ENCODE measurements around the gene MSI2. TPM values are rescaled to one million over a fixed set of nuclear protein-coding genes. Genes with fewer than 3 reads are reported as not detected.

Gene MSI2
- total RNA-seq, 1 donor from 2014 or later = 31.3 TPM

- H3K27me3 ChIP-seq = no peaks in the 10 kb centered on the region
- H3K4me1 ChIP-seq = no peaks in the 10 kb centered on the region
- intact Hi-C loops (cut with DNase I) = no loop called here
- H3K36me3 ChIP-seq = peaks cover 4% of the 10 kb centered on the region
- no peak overlapping the region for H3K27ac ChIP-seq
- TF ChIP-seq, protein P1, sequence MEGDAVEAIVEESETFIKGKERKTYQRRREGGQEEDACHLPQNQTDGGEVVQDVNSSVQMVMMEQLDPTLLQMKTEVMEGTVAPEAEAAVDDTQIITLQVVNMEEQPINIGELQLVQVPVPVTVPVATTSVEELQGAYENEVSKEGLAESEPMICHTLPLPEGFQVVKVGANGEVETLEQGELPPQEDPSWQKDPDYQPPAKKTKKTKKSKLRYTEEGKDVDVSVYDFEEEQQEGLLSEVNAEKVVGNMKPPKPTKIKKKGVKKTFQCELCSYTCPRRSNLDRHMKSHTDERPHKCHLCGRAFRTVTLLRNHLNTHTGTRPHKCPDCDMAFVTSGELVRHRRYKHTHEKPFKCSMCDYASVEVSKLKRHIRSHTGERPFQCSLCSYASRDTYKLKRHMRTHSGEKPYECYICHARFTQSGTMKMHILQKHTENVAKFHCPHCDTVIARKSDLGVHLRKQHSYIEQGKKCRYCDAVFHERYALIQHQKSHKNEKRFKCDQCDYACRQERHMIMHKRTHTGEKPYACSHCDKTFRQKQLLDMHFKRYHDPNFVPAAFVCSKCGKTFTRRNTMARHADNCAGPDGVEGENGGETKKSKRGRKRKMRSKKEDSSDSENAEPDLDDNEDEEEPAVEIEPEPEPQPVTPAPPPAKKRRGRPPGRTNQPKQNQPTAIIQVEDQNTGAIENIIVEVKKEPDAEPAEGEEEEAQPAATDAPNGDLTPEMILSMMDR (IDR thresholded peaks at IDR 0.05) = no peak
- ATAC-seq (no peak), DNase-seq (no peak)
- no peak overlapping the region for H3K4me3 ChIP-seq
- H3K9me3 ChIP-seq = no peaks in the 10 kb centered on the region
These were observed 8.5 kb downstream of the MSI2 start for GRCh38 chr17:57264776-57265175.

- Histone ChIP-seq H3K4me1 (no peaks in the 10 kb centered on the region), H3K36me3 (peaks cover 4% of the 10 kb centered on the region), H3K4me3 (no peak overlapping the region), H3K27me3 (no peaks in the 10 kb centered on the region), H3K9me3 (no peaks in the 10 kb centered on the region), H3K27ac (no peak overlapping the region)
- TF ChIP-seq, protein P1 (IDR thresholded peaks at IDR 0.05) = no peak
- intact Hi-C loops (cut with DNase I) = no loop called here
- DNase-seq (no peak), ATAC-seq (no peak)
These were observed 10.6 kb downstream of the MSI2 start for GRCh38 chr17:57266902-57267311.

GRCh38 chr17:57268181-57268580 is 11.9 kb downstream of the MSI2 start:
- DNase-seq = no peak
- H3K4me3 ChIP-seq = no peak overlapping the region
- TF ChIP-seq, protein P1 (IDR thresholded peaks at IDR 0.05) = no peak
- no peaks in the 10 kb centered on the region for H3K36me3 ChIP-seq
- intact Hi-C loops (cut with DNase I) = no loop called here
- no peaks in the 10 kb centered on the region for H3K9me3 ChIP-seq
- H3K27ac ChIP-seq = no peak overlapping the region
- no peak for ATAC-seq
- H3K4me1 ChIP-seq = no peaks in the 10 kb centered on the region
- H3K27me3 ChIP-seq = no peaks in the 10 kb centered on the region

- no peak for ATAC-seq
- no peaks in the 10 kb centered on the region for H3K36me3 ChIP-seq
- intact Hi-C loops (cut with DNase I) = no loop called here
These were observed 12.7 kb downstream of the MSI2 start for GRCh38 chr17:57269052-57269451.

DNA sequence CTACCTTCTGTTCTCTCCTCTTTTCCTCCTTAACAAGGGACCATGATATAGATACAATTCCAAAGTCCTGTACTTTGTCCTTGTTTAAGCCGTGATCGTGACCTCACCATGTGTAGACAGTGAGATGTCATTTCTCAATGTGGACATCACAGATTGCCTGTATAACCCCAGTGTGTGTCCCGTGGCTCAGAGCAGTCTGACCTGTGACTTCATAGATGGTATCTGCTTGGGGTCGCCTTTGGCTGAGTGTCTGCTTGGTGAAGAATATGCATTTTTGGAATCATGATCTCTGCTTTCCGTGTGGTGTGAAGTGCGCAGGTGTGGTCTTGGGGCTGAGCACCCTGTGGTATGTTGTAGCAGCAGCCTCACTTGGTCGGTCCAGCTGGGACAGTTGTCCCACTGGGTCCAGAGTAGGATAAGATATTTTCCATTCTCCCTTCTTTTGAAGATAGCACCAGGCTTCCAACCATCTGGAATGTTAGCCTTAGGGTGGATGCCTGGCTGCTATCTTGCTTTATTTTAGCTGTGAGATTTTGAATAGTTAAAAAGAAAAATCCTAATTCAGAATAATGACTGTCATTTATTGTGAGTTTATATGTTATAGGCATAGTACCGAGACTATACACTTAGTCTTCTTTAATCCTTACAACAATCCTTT is 13.4 kb downstream of the MSI2 start:
- Histone ChIP-seq H3K36me3 (no peaks in the 10 kb centered on the region), H3K27ac (no peak overlapping the region), H3K4me1 (no peaks in the 10 kb centered on the region), H3K4me3 (no peak overlapping the region), H3K9me3 (no peaks in the 10 kb centered on the region), H3K27me3 (no peaks in the 10 kb centered on the region)
- DNase-seq (no peak), ATAC-seq (no peak)
- intact Hi-C loops (cut with DNase I) = no loop called here
- TF ChIP-seq, protein P1 (IDR thresholded peaks at IDR 0.05) = no peak

More at GRCh38 chr17:57269052-57269451, 12.7 kb downstream of the MSI2 start:
- Histone ChIP-seq H3K4me1 (no peaks in the 10 kb centered on the region), H3K27me3 (no peaks in the 10 kb centered on the region), H3K4me3 (no peak overlapping the region), H3K27ac (no peak overlapping the region), H3K9me3 (no peaks in the 10 kb centered on the region)
- TF ChIP-seq, protein P1 (IDR thresholded peaks at IDR 0.05) = no peak
- no peak for DNase-seq

Data from upper lobe of right lung (tissue), 1 donor.